ENCODE data around the gene NPC1L1. TPM values are rescaled to one million over a fixed set of nuclear protein-coding genes. Genes with fewer than 3 reads are reported as not detected.

The NPC1L1 gene
- total and polyA plus RNA-seq, 10 of the 15 experiments (the other 5 are each of a cell fraction or from before 2014, with no cell fraction given) = 0.01 to 0.90 TPM; not detected in 8

DNA sequence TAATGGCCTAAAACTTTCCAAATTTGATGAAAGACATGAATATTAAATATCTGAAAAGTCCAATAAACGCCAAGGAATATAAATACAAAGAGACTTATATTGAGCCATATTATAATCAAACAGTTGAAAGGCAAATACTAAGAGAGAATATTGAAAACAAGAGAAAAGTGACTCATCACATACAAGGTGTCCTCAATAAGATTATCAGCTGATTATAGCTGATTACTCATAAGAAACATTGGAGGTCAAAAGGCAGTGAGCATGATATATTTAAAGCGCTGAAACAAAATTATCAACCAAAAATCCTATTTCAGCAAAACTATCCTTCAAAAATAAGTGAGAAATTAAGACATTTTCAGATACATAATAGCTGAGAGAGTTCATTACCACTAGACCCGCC, 7.8 kb upstream of the NPC1L1 start:
- Histone ChIP-seq H3K4me1 (ENCODE audit: control insufficient read depth, insufficient read depth, low read length) (no peaks in the 10 kb centered on the region), H3K9ac (ENCODE audit: control insufficient read depth, insufficient read depth, low read length) (no peak overlapping the region), H3K79me2 (ENCODE audit: control insufficient read depth, insufficient read depth, low read length) (no peaks in the 10 kb centered on the region), H3K36me3 (ENCODE audit: control insufficient read depth in 2 of 2, insufficient read depth in 2 of 2, low read length in 1 of 2) (no peaks in the 10 kb centered on the region), H3K9me3 (replicated peaks; ENCODE audit: control insufficient read depth, insufficient read depth, low read length) (no peaks in the 10 kb centered on the region), H3K27ac (ENCODE audit: control insufficient read depth, insufficient read depth) (no peak overlapping the region), H2AFZ (ENCODE audit: control insufficient read depth, low read depth, low read length) (no peak overlapping the region), H3K27me3 (replicated peaks in 1 of 2; ENCODE audit: control insufficient read depth in 2 of 2, insufficient read depth in 2 of 2, low read length in 1 of 2) (no peaks in the 10 kb centered on the region; a peak in 2 of 4 replicates), H3K4me3 (no peak overlapping the region), H3K4me2 (ENCODE audit: control insufficient read depth, insufficient read depth) (no peak overlapping the region), H4K20me1 (ENCODE audit: control insufficient read depth, insufficient read depth) (no peaks in the 10 kb centered on the region)
- no peak for DNase-seq (ENCODE audit: low read depth, low spot score)
- RAD21 ChIA-PET (ENCODE audit: unreplicated experiment) = interaction anchor here (2.0 kb wide), 1 partner anchor 17 kb away, joined by 4 read pairs; no protein-coding TSS in a partner anchor
- in situ Hi-C loops (cut with MboI) (no loop called here), intact Hi-C loops (cut with micrococcal nuclease; ENCODE audit: unreplicated experiment) (no loop called here)
- no TSS peak for BruUV-seq (replicated peaks)
- CTCF ChIA-PET = interaction anchor here (0.7 to 2.1 kb wide), 5 partner anchors 9 to 595 kb away, joined by 3 to 12 read pairs (median 5); no protein-coding TSS in a partner anchor
- ATAC-seq = no peak
- 33% methylated on average over 3 of the region's 3 CpGs for WGBS (ENCODE audit: insufficient coverage, insufficient replicate concordance, low lambda C conversion rate, missing lambda C conversion rate)
- SMC1A ChIA-PET (ENCODE audit: uncharacterized antibody, unreplicated experiment) = no interaction called here
- FAIRE-seq = no peak
- POLR2A ChIA-PET = no interaction called here
- TF ChIP-seq CBFB (IDR thresholded peaks at IDR 0.05; ENCODE audit: low read depth) (no peak), ZSCAN29 (IDR thresholded peaks at IDR 0.05) (no peak), BMI1 (IDR thresholded peaks at IDR 0.05; ENCODE audit: borderline replicate concordance) (no peak), TAF1 (IDR thresholded peaks at IDR 0.05; ENCODE audit: borderline replicate concordance, low read depth, low read length) (no peak), ZNF274 (IDR thresholded peaks at IDR 0.05; ENCODE audit: insufficient read depth, insufficient read length) (no peak), POLR2AphosphoS2 (IDR thresholded peaks at IDR 0.05; ENCODE audit: low read depth, low read length) (no peak), SMC3 (IDR thresholded peaks at IDR 0.05; ENCODE audit: borderline replicate concordance, low read length) (no peak)
- TF ChIP-seq, protein P1, sequence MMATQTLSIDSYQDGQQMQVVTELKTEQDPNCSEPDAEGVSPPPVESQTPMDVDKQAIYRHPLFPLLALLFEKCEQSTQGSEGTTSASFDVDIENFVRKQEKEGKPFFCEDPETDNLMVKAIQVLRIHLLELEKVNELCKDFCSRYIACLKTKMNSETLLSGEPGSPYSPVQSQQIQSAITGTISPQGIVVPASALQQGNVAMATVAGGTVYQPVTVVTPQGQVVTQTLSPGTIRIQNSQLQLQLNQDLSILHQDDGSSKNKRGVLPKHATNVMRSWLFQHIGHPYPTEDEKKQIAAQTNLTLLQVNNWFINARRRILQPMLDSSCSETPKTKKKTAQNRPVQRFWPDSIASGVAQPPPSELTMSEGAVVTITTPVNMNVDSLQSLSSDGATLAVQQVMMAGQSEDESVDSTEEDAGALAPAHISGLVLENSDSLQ (IDR thresholded peaks at IDR 0.05) = no peak
- TF ChIP-seq, protein P2, sequence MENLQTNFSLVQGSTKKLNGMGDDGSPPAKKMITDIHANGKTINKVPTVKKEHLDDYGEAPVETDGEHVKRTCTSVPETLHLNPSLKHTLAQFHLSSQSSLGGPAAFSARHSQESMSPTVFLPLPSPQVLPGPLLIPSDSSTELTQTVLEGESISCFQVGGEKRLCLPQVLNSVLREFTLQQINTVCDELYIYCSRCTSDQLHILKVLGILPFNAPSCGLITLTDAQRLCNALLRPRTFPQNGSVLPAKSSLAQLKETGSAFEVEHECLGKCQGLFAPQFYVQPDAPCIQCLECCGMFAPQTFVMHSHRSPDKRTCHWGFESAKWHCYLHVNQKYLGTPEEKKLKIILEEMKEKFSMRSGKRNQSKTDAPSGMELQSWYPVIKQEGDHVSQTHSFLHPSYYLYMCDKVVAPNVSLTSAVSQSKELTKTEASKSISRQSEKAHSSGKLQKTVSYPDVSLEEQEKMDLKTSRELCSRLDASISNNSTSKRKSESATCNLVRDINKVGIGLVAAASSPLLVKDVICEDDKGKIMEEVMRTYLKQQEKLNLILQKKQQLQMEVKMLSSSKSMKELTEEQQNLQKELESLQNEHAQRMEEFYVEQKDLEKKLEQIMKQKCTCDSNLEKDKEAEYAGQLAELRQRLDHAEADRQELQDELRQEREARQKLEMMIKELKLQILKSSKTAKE (IDR thresholded peaks at IDR 0.05; ENCODE audit: low read depth, poor library complexity, severe bottlenecking) = no peak
- TF ChIP-seq, protein P3, sequence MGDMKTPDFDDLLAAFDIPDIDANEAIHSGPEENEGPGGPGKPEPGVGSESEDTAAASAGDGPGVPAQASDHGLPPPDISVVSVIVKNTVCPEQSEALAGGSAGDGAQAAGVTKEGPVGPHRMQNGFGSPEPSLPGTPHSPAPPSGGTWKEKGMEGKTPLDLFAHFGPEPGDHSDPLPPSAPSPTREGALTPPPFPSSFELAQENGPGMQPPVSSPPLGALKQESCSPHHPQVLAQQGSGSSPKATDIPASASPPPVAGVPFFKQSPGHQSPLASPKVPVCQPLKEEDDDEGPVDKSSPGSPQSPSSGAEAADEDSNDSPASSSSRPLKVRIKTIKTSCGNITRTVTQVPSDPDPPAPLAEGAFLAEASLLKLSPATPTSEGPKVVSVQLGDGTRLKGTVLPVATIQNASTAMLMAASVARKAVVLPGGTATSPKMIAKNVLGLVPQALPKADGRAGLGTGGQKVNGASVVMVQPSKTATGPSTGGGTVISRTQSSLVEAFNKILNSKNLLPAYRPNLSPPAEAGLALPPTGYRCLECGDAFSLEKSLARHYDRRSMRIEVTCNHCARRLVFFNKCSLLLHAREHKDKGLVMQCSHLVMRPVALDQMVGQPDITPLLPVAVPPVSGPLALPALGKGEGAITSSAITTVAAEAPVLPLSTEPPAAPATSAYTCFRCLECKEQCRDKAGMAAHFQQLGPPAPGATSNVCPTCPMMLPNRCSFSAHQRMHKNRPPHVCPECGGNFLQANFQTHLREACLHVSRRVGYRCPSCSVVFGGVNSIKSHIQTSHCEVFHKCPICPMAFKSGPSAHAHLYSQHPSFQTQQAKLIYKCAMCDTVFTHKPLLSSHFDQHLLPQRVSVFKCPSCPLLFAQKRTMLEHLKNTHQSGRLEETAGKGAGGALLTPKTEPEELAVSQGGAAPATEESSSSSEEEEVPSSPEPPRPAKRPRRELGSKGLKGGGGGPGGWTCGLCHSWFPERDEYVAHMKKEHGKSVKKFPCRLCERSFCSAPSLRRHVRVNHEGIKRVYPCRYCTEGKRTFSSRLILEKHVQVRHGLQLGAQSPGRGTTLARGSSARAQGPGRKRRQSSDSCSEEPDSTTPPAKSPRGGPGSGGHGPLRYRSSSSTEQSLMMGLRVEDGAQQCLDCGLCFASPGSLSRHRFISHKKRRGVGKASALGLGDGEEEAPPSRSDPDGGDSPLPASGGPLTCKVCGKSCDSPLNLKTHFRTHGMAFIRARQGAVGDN (IDR thresholded peaks at IDR 0.05) = no peak
- TF ChIP-seq, protein P4, sequence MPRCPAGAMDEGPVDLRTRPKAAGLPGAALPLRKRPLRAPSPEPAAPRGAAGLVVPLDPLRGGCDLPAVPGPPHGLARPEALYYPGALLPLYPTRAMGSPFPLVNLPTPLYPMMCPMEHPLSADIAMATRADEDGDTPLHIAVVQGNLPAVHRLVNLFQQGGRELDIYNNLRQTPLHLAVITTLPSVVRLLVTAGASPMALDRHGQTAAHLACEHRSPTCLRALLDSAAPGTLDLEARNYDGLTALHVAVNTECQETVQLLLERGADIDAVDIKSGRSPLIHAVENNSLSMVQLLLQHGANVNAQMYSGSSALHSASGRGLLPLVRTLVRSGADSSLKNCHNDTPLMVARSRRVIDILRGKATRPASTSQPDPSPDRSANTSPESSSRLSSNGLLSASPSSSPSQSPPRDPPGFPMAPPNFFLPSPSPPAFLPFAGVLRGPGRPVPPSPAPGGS (IDR thresholded peaks at IDR 0.05; ENCODE audit: borderline replicate concordance, insufficient read depth, low read depth, low read length, poor library complexity, severe bottlenecking) = no peak
